HG03342 (cell line): ENCODE results near the gene ATP1A2.

Experiments used
- ATAC-seq: cut with Tn5 transposase; IDR thresholded peaks from one replicate; pipeline ENCODE4 v1.9.1; 2021; ENCODE audit warnings: mild to moderate bottlenecking, moderate library complexity; ENCODE audit not compliant: unreplicated experiment

ATP1A2 gene

DNA sequence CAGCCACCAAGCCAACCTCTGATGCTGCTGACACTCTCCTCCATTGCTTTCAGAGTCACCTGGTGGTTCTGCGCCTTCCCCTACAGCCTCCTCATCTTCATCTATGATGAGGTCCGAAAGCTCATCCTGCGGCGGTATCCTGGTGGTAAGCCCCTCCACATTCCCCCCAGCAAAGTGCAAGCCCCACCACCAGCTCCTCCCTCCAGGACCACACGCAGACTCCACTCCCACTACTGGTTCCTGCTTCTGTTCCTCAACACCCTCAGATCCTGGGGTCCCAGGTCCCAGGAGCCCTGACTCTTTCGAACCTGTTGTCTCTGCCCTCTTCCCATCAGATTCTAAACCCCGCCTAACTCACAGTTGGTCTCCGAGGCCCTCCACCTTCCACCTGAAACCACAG is 24.3 kb downstream of the ATP1A2 start:
- ATAC-seq: no peak

DNA sequence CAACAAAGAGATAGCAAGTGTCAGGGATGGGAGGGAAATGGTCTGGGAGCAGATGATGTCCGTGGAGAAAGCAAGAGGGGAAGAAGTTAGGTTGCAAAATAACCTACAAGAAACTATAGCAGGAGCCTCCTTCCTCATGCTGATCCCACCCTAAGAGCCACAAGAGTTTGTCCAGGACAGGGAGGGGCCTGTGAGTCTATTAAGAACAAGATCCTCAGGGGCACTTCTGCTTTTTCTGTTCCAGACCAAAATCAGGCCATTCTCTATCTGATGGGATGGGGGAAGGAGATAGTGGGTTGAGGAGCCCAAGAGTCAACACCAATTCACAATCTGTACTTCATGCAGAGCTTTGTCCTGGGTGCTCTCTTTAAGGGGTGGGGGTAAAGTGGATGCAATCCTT is 28.1 kb downstream of the ATP1A2 start:
- no peak for ATAC-seq

DNA sequence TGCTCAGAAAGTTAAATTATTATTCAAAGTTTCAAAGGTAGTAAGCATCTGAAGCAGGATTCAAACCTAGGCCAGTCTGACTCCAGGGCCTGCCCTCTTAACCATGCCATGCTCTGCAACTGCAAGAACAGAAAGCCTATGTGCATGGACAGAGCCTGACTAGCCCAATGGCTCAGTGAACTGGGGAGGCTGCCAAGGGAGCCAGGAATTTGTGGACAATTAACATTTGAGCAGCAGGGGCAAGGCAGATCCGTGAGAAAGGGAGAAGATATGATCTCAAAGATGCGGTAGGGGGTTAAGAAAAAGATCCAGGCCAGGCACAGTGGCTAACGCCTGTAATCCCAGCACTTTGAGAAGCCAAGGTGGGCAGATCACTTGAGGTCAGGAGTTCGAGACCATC is 29.4 kb downstream of the ATP1A2 start:
- no peak for ATAC-seq

DNA sequence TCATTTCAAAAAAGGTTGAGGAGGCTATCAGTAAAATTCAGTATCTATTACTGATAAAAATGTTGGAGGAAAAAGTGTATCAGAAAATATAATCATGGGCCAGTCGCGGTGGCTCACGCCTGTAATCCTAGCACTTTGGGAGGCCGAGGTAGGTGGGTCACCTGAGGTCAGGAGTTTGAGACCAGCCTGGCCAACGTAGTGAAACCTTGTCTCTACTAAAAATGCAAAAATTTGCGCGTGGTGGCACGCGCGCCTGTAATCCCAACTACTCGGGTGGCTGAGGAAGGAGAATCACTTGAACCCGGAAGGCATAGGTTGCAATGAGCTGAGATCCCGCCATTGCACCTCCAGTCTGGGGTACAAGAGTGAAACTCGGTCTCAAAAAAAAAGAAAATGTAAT is 30.5 kb downstream of the ATP1A2 start:
- no peak for ATAC-seq

DNA sequence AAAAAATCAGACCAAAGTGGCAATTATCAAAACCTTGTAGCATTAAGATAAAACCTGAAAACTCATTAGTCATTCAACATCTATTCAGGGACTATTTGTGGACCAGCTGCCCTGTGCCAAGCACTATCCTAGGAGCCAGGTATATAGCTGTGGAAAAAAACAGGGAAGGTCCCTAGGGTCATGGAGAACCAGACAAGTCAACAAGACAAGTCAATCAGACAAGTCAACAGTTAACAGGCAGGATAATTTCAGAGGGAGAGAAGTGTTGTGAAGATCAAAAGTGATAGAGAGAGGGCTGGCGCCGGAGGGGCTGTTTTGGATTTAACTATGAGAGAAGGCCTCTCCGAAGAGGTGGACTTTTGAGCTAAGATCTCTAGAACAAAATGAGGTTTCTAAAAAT is 32.6 kb downstream of the ATP1A2 start:
- no peak for ATAC-seq

DNA sequence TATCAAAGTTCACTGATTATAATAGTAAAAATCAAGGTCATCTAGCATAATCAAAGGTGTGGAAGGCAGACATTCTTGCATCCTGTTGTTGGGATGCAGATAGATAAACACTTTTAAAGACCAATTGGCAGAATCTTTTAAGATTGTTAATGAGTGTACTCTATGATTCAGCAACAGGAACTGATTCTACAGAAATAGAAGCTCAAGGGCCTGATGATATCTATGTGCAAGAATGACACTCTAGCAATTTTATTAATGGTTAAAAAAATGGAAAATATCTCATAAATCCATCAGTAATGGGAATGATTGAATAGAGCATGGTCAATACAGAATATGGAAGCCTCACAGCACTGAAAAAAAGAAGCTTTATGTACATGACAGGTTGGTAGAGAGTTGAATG is 33.7 kb downstream of the ATP1A2 start:
- ATAC-seq: no peak

DNA sequence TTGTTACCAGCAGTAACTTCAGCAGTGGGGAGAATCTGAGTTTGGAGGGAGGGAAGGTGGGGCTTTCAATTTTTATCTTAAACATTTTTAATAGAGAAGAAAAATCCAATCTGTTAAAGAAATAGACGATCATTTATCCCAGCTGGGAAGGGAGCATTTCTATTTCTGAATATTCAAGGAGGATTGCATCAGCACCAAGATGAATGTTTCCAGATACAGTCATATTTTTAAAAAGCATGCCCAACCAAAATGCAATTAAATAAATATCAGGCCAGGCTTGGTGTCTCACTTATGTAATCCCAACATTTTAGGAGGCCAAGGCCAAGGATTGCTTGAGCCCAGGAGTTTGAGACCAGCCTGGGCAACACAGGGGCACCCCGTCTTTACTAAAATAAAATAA is 34.2 kb downstream of the ATP1A2 start:
- ATAC-seq: no peak

DNA sequence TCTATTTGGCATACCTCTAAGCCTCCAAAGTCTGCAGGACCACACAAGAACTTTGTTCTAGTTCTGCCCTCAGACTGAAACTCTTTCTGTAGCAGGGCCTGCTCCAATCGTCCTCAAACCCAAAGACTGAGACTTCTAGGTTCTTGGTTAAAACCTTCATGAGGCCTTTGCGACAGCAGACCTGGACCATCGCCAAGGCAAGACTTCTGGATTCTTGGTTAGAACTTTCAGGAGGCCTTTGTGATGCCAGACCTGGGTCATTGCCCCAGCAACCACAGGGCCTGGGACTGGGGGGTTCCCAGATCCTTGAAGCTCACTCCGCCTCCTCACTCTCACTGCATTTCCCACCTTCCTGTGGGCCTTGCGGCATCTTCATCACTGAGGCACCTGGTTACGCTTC is 35.7 kb downstream of the ATP1A2 start, which contains the start of gene ATP1A4:
ATP1A4 (plus strand) TSS at position 301 of the 400 bp plus-strand sequence. CDS start 438 bp downstream, outside the sequence.
- ATAC-seq: no peak

DNA sequence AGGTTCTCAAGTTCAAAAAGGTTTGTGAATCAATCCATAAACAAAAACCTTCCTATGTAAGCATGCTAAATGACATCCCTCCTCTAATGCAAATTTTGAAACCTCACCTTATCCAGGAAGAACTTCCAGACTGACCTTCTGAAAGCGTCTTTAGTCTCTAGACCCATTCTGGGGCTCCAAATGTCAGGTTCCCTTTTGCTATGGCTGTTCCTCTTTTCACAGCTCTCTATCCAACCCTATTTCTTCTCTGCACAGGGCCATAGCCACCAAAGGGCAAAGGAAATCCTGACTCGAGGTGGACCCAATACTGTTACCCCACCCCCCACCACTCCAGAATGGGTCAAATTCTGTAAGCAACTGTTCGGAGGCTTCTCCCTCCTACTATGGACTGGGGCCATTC is 39.2 kb downstream of the ATP1A2 start:
- ATAC-seq: no peak

DNA sequence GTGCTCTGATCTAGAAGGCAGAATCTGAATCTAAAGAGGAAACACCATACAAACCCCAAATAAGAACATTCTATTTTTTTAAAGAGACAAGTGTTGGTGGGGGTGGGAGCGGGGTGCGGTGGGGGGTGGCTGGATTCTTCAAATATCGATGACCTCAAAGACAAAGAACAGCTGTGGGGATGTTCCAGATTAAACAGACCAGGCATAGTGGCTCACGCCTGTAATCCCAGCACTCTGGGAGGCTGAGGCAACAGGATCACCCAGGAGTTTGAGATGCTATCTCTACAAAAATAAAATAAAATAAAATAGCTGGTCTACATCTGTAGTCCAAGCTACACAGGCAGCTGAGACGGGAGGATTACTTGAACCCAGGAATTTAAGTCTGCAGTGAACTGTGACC is 40.8 kb downstream of the ATP1A2 start:
- no peak for ATAC-seq

DNA sequence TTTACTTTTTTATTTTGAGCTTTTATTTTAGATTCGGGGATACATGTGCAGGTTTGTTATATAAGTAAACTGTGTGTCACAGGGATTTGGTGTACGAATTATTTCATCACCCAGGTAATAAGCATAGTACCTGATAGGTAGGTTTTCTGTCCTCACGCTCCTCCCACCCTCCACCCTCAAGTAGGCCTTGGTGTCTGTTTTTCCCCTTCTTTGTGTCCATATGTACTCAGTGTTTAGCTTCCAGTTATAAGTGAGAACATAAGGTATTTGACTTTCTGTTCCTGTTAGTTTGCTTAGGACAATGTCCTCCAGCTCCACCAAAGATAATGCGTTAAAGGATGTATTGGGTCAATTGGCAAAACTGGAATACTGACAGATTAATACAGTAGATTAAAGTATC is 41.6 kb downstream of the ATP1A2 start:
- no peak for ATAC-seq

DNA sequence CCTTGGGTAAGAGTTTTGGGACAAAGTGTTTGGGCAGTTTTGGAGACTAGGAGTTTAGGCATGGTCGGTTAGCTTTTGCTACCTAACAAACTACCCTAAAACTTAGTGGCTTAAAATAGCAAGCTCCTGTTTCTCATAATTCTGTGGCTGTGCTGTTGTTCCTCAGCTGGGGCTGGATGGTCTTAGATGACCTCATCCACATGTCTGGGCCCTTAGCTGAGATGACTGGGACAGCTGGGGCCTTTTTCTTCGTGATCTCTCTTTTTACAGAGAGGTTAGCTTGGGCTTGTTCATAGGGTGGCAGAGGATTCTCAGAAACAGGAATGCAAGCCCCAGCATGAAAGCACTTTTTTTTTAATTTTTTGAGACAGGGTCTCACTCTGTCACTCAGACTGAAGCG is 42.5 kb downstream of the ATP1A2 start:
- ATAC-seq: no peak

DNA sequence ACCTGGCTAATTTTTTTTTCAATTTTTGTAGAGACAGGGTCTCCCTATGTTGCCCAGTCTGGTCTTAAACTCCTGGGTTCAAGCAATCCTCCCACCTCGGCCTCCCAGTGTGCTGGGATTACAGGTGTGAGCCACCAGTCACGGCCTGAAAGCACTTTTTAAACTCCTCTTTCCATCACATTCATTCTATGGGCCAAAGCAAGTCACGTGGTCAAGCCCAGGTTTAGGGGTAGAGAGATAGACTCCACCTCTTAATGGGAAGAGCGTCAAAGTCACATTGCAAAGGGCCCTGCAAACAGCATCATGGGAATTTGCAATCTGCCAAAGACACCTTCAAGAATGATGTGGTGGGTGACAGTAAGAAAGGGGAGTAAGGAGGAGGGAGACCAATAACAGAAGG is 43.0 kb downstream of the ATP1A2 start:
- ATAC-seq: no peak

DNA sequence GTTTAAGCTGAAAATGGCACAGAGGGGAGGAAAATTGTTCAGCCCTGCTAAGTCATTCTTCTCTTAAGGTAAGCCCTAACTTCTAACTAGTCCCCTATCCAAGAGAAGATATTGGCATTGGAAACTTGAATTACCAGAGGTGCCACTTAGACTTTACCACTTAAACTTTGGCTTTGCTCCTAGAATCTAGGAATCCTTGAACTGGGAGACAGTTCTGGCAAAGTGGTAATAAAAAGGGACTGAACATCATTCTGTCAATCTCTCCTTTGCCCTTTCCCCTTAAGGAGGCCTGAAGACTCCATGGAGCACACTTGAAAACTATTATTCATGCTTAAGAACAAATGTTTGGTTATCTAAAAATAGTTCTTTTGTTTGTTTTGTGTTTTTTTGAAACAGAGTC is 44.3 kb downstream of the ATP1A2 start:
- ATAC-seq: no peak

DNA sequence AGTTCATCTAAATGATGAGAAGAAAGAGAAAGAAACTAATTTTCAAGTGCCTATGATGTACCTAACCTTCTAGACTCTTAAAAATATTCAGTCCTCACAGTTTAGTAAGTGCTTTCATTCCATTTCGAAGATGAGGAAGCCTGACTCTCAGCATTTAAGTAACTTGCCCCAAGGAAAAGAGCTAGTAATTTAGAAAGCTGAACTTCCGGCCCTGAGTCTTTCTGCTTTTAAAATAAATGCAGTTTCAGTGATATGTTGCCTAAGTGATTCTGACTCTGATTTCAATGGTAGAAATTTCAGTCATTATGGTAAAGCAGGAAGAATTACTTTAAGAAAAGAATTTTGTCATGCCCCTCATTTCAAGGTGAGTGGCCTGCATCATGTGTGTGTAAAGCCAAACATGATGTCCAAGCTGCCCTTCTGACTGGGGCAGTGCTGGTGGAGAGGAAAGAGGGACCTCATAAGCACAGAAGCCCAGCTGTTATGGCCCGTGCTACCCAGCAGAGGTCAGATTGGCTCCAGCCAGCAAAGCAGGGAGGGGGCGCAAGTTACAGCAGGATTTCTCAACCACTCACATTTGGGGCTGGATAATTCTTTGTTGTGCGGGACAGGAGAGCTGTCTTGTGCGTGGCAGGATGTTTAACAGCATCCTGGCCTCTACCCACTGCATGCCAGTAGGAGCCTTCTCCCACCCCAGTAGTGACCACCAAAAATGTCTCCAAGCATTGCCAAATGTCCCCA is 46.6 kb downstream of the ATP1A2 start:
- no peak for ATAC-seq

DNA sequence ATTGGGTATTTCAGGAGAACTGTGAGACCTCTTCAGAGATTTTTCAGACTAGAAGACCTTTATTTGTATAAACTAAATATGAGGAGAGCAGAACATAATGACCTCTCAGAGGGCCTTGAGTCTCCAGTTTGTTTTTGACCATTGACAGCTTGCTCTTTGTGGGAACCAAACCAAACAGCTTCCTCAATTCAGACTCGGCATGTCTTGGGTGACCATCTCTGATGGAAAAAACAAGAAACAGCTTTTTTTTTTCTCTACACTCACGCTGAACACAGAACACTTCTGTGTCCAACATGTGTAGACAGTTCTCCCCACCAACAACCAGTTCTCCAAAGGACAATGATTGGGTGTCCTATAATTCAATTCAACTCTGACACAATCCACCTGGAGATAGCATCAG is 47.4 kb downstream of the ATP1A2 start:
- ATAC-seq: no peak

DNA sequence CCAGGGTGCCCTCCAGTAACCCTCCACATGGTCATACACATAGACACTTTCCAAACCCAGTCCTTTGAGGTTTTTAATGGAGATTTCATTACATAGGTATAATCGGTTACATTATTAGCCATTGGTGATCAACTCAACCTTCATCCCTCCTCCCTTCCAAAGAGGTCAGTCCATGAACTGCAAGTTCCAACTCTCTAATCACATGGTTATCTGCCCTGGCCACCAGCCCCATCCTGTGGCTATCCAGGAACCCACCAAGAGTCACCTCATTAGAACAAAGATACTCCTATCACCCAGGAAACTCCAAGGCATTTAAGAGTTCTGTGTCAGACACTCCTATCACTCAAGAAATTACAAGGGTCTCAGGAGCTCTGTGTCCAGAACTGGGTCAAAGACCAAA is 48.1 kb downstream of the ATP1A2 start:
- no peak for ATAC-seq

DNA sequence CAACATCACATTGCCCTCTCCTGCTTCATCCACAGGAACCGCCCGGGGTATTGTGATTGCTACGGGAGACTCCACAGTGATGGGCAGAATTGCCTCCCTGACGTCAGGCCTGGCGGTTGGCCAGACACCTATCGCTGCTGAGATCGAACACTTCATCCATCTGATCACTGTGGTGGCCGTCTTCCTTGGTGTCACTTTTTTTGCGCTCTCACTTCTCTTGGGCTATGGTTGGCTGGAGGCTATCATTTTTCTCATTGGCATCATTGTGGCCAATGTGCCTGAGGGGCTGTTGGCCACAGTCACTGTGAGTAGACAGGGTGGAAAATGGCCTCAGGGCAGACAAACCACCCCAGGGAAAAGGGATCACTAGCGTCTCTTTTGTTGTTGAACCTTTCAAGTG is 48.6 kb downstream of the ATP1A2 start:
- no peak for ATAC-seq

DNA sequence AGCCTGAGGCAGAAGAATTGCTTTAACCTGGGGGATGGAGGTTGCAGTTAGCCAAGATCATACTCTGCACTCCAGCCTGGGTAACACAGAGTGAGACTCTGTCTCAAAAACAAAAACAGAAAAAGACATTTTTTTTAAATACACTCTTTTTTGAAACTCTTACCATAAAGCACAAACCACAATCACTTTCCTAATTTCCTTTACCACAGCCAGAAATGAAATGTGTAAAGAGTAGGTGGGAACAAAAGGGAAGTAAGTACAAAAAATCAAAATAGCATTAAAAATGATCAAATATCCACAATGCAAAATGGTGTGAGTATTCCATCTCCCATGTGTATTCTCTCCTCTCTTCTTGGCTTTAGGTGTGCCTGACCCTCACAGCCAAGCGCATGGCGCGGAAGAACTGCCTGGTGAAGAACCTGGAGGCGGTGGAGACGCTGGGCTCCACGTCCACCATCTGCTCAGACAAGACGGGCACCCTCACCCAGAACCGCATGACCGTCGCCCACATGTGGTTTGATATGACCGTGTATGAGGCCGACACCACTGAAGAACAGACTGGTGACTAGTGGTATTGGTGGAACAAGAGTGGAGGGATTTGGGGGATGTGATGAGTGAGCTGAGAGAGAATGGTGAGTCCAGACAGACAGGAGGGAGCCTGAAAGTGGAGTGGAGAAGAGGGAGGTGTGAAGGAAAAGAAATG is 50.8 kb downstream of the ATP1A2 start:
- no peak for ATAC-seq

DNA sequence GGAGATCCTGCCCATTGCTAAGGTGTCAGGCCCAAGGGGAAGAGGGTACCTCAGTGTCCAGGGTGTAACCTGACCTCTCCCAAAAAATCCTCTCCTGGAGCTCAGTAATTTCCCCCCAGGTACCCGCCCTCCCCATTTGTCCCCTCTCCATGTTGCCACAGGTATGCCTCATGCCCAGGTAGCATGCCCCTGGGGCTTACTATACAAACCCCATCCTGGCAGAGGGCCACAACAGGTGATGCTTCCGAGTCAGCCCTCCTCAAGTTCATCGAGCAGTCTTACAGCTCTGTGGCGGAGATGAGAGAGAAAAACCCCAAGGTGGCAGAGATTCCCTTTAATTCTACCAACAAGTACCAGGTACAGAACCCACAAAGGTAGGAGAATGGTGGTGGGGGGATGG is 51.5 kb downstream of the ATP1A2 start:
- ATAC-seq: no peak

DNA sequence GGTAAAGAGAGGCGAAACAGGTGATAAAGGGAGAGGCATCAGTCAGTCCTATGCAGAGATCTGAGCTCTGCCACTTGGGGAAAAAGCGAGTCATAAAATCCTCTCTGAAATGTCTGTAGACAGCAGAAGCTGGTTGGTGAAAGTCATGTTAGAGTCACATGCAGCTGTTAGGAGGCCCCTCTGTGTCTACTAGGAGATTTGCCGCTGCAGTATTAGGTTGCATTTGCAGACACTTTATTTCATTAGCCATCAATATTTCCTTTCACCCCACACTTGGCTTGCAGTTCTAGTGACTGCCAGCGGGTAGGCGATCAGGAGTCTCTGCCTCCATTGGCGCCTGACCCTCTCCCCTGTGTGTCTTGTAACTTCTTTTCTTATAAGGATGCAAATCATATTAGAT is 52.0 kb downstream of the ATP1A2 start:
- ATAC-seq: no peak

DNA sequence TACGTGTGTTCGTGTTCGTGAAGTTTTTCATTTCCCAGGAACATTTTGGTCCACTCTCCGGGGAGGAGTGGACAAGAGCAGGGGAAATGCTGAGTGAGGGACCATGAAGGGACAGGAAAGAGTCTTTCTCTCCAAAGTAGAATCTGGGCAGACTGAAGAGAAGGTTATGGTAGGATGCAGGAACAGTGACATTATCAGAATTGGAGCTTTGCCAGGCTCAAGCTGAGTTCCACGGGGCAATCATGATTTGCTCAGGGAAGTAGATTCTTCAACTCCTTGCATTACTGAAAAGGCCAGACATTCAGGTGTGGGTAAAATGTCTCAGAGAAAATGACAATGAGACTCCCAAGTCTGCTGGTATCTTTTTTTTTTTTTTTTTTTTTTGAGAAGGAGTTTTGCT is 52.5 kb downstream of the ATP1A2 start:
- no peak for ATAC-seq
